ENCODE measurements around the gene RAB25. TPM values are rescaled to one million over a fixed set of nuclear protein-coding genes. Genes with fewer than 3 reads are reported as not detected.

Gene RAB25
- total and polyA plus RNA-seq, 2 experiments from 2014 or later, result 2.4 to 3.1 TPM

- Histone ChIP-seq H3K36me3 (peaks cover 16% of the 10 kb centered on the region), H3K4me3 (no peak overlapping the region), H3K4me1 (ENCODE audit: low read depth) (peaks cover 60% of the 10 kb centered on the region)
These were observed 12.8 kb downstream of the RAB25 start for GRCh38 chr1:156073740-156074139.

GRCh38 chr1:156074661-156075060 lies 13.7 kb downstream of the RAB25 start:
- H3K4me1 ChIP-seq (ENCODE audit: low read depth), result peaks cover 61% of the 10 kb centered on the region
- TF ChIP-seq CTCF (IDR thresholded peaks at IDR 0.05; ENCODE audit: low read depth, low read length), result no peak
- DNase-seq (ENCODE audit: low read depth in 1 of 2, low spot score in 1 of 2), result no peak
- H3K36me3 ChIP-seq, result peaks cover 16% of the 10 kb centered on the region
- no peaks in the 10 kb centered on the region for H3K27me3 ChIP-seq
- H3K27ac ChIP-seq, result peak overlapping the region; percentile 81
- no peak overlapping the region for H3K4me3 ChIP-seq
- no peaks in the 10 kb centered on the region for H3K9me3 ChIP-seq (ENCODE audit: low read depth)

More at GRCh38 chr1:156073740-156074139, 12.8 kb downstream of the RAB25 start:
- Histone ChIP-seq H3K27me3 (no peaks in the 10 kb centered on the region), H3K27ac (peak overlapping the region; percentile 81), H3K9me3 (ENCODE audit: low read depth) (no peaks in the 10 kb centered on the region)
- peak in 1 of 2 donors; percentile 57 for DNase-seq (ENCODE audit: low read depth in 1 of 2, low spot score in 1 of 2)
- TF ChIP-seq CTCF (IDR thresholded peaks at IDR 0.05; ENCODE audit: low read depth, low read length), result no peak

GRCh38 chr1:156075162-156075561 lies 14.2 kb downstream of the RAB25 start:
- peak in 1 of 2 donors; percentile 39 for DNase-seq (ENCODE audit: low read depth in 1 of 2, low spot score in 1 of 2)
- Histone ChIP-seq H3K4me3 (no peak overlapping the region), H3K9me3 (ENCODE audit: low read depth) (no peaks in the 10 kb centered on the region), H3K27me3 (no peaks in the 10 kb centered on the region), H3K27ac (peak overlapping the region; percentile 81), H3K4me1 (ENCODE audit: low read depth) (peaks cover 66% of the 10 kb centered on the region), H3K36me3 (peaks cover 16% of the 10 kb centered on the region)
- TF ChIP-seq CTCF (IDR thresholded peaks at IDR 0.05; ENCODE audit: low read depth, low read length), result no peak

- TF ChIP-seq CTCF (IDR thresholded peaks at IDR 0.05; ENCODE audit: low read depth, low read length), result no peak
- Histone ChIP-seq H3K4me1 (ENCODE audit: low read depth) (peaks cover 66% of the 10 kb centered on the region), H3K27me3 (no peaks in the 10 kb centered on the region), H3K36me3 (peaks cover 16% of the 10 kb centered on the region), H3K4me3 (no peak overlapping the region), H3K9me3 (ENCODE audit: low read depth) (no peaks in the 10 kb centered on the region), H3K27ac (peak overlapping the region; percentile 81)
- DNase-seq (ENCODE audit: low read depth in 1 of 2, low spot score in 1 of 2), result no peak
These were observed 14.8 kb downstream of the RAB25 start for GRCh38 chr1:156075775-156076204.

GRCh38 chr1:156076609-156077429 lies 15.9 kb downstream of the RAB25 start:
- DNase-seq (ENCODE audit: low read depth in 1 of 2, low spot score in 1 of 2), result peak in 1 of 2 donors; percentile 47
- H3K27ac ChIP-seq, result peak overlapping the region; percentile 81
- H3K4me3 ChIP-seq, result no peak overlapping the region
- no peak for TF ChIP-seq CTCF (IDR thresholded peaks at IDR 0.05; ENCODE audit: low read depth, low read length)
- H3K27me3 ChIP-seq, result no peaks in the 10 kb centered on the region
- H3K9me3 ChIP-seq (ENCODE audit: low read depth), result no peaks in the 10 kb centered on the region
- peaks cover 16% of the 10 kb centered on the region for H3K36me3 ChIP-seq
- H3K4me1 ChIP-seq (ENCODE audit: low read depth), result peaks cover 64% of the 10 kb centered on the region

All from cardiac muscle cell (in vitro differentiated cells and primary cell).